CD4-positive, alpha-beta T cell treated with Interleukin-15 for 1 hour (primary cell): ENCODE data around the gene POU3F3.
A peak's percentile ranks its signal among the peaks of the same experiment; 100 is the strongest.

Experiments
- DNase-seq: peaks from one replicate; pipeline ENCODE4 v3.0.0-alpha.2; 2020

Gene POU3F3

GRCh38 chr2:104878863-104879512, 25.1 kb downstream of the POU3F3 start:
- no peak for DNase-seq

DNA sequence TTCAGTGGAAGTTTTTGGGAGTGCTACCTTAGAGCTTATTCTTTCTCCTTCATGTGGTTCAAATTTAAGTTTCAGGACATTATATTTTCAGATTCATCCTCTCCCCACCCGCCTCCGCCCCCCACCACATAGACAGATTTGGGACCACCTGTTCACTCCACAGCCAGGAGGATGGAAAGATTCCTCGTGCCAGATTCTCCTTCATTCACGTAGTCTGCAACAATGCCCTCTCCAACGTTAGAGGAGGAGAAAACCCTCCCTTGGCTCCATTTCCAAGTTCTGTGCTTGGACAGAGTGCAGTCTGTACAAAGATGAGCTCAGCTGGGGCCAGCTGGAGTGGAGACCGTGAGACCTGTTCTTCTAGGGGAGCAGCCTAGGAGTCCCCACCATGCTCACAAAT, 26.2 kb downstream of the POU3F3 start:
- no peak for DNase-seq

DNA sequence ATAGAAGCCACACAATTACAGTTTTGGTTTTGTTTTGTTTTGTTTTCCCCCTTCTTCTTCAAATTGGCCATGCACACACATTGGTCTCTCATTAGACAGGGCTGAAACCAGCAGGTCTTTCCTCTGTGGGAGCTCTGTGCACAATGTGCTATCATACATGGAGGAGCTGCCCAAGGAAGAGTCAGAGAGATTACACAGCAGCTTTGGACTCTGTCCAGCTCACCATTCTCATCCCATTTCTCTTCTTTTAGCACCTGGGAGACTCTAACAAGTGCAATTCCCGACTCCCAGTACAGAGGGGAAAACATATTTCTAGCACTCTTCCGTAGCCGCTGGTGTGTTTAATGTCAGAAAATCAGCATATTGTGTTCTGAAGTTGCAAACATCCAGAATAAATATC, 29.4 kb downstream of the POU3F3 start:
- DNase-seq = no peak

GRCh38 chr2:104885119-104885782, 31.3 kb downstream of the POU3F3 start:
- DNase-seq = no peak

GRCh38 chr2:104887676-104888075, 33.8 kb downstream of the POU3F3 start:
- no peak for DNase-seq

DNA sequence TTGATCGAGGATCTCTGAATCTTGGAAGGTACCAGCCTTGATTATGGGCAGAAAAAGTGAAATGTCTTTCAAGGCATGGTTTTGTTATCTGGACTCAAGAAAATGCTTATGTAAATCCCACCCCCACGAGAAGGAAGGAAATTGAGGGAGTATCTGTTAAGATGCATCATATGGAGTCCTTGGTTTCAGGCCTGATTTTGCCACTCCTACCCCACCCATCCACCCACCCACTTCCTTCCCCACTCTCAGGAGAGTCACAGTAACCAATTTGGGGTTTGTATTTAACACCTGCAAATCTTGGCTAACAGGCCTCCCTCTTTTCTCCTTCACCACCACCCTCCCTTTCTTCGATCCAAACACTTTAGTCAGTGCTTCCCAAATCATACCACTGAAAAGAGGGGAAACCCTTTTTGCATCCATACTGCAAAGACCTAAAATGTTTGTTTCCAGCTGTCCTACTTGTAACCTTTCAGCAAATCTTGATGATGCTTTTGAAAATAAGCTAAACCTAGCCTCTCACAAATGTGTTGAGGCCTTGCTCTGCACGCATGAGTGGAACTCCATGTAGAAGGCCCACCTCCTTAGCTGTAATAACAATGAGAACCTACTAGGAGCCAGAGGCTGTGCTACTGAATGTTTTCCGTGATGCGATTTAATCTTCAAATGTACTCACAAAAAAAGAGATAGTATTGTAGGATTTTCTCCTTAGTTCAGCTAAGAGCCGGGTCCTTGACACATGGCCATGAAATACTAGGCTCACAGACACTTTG, 34.8 kb downstream of the POU3F3 start:
- DNase-seq = no peak

GRCh38 chr2:104889291-104889959, 35.5 kb downstream of the POU3F3 start:
- DNase-seq = peak; percentile 29

- DNase-seq = no peak
Measured at GRCh38 chr2:104889960-104890684, 36.2 kb downstream of the POU3F3 start.

DNA sequence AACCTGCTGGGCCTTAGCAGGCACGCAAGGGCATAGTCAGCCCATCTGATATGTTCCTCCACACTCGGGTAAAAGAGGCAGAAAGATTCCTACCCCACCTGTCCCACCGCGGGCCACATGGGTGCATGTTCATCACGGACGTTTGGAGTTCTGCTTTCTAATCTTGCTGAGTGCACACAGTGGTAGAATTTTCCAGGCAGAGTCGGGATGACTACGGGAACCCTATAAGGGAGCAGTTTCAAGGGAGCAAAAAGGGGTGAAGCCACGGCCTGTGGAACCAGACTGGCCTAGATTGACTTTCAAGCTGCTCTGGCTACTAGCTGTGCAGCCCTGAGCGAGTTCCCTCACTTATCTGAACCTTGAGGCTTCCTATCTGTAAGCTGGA, 36.8 kb downstream of the POU3F3 start:
- no peak for DNase-seq

DNA sequence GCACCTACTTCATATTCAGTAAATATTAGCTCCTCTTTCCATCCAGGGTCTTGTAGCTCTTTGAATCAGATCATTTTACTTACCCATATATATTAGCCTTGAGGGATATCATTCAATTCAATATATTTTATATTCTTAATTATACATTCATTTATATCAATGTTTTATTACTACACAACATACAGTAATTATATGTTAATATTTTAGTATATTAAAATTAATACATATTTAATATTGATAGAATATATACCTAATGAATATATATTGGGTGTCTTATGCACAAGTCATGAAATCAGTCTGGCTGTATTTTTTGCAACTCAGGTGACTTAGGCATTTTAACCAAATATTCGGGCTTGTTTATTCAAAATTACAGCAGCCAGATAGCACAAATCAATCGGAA, 37.2 kb downstream of the POU3F3 start:
- no peak for DNase-seq

- no peak for DNase-seq
Measured at GRCh38 chr2:104896446-104896845, 42.5 kb downstream of the POU3F3 start.

- no peak for DNase-seq
Measured at GRCh38 chr2:104897515-104898184, 43.7 kb downstream of the POU3F3 start.

DNA sequence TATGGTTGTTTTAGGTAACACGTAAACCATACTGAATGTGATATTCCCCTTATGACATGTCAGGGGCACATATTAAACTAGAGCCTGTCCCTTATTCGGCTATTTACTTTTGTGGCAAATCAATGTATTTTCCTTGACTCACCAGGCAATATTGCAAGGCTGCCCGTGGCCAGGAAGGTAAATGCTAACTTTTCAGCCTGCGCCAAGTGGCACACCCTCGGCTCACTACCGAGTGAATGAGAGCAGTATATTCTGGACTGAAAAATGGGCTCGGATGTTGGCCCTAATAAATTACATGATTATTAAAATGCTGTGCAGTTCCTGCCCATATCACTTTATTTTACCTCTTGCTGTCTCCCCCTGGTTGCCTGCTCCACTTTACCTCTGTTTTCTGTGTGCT, 46.7 kb downstream of the POU3F3 start:
- no peak for DNase-seq

- DNase-seq = no peak
Measured at GRCh38 chr2:104901037-104901881, 47.3 kb downstream of the POU3F3 start.

- no peak for DNase-seq
Measured at GRCh38 chr2:104902317-104902716, 48.4 kb downstream of the POU3F3 start.
